GM23248 (cell line): Measurements from ENCODE around the gene RALB. TPM values are rescaled to one million over a fixed set of nuclear protein-coding genes. Genes with fewer than 3 reads are reported as not detected.
A peak's percentile ranks its signal among the peaks of the same experiment; 100 is the strongest.
"Not testable (repeated sequence)": the region's sequence is repeated elsewhere in the genome, so short reads cannot be mapped to it uniquely, and the experiment has no call there.

ENCODE experiments used
- DNase-seq: peaks from one replicate; pipeline ENCODE4 v3.0.0-alpha.2; 2015
- H2AFZ ChIP-seq: fragments of 200-600 bp; sonication (generic); 2 replicates; pipeline ENCODE4 v1.6.1; 2016; ENCODE audit warnings: antibody characterized with exemption
- H3F3A ChIP-seq: fragments of 200-600 bp; sonication (generic); 2 replicates; pipeline ENCODE4 v1.6.1; 2016; ENCODE audit warnings: mild to moderate bottlenecking, antibody characterized with exemption, mixed run types; ENCODE audit not compliant: insufficient read depth
- H3K27ac ChIP-seq: fragments of 200-600 bp; sonication (generic); 2 replicates; pipeline ENCODE4 v1.5.1; 2016; ENCODE audit warnings: mild to moderate bottlenecking
- H3K27me3 ChIP-seq: fragments of 200-600 bp; sonication (generic); replicated peaks from 2 replicates; pipeline ENCODE4 v1.6.1; 2016; ENCODE audit warnings: mild to moderate bottlenecking; ENCODE audit not compliant: insufficient read depth
- H3K36me3 ChIP-seq: fragments of 200-600 bp; sonication (generic); 2 replicates; pipeline ENCODE4 v1.6.1; 2016; ENCODE audit warnings: low read depth, mild to moderate bottlenecking
- H3K4me1 ChIP-seq: fragments of 200-600 bp; sonication (generic); 2 replicates; pipeline ENCODE4 v1.6.1; 2016; ENCODE audit warnings: mild to moderate bottlenecking; ENCODE audit not compliant: insufficient read depth
- H3K4me2 ChIP-seq: fragments of 200-600 bp; sonication (generic); one replicate; pipeline ENCODE4 v1.6.1; 2016; ENCODE audit warnings: mild to moderate bottlenecking; ENCODE audit not compliant: unreplicated experiment
- H3K4me3 ChIP-seq: fragments of 200-600 bp; sonication (generic); 2 replicates; pipeline ENCODE4 v1.5.1; 2016; ENCODE audit warnings: mild to moderate bottlenecking
- H3K79me2 ChIP-seq: fragments of 200-600 bp; sonication (generic); 2 replicates; pipeline ENCODE4 v1.6.1; 2016; ENCODE audit warnings: mild to moderate bottlenecking; ENCODE audit not compliant: insufficient read depth
- H3K9ac ChIP-seq: fragments of 200-600 bp; sonication (generic); 2 replicates; pipeline ENCODE4 v1.6.1; 2016; ENCODE audit warnings: mild to moderate bottlenecking
- H3K9me2 ChIP-seq: fragments of 200-600 bp; sonication (generic); 2 replicates; pipeline ENCODE4 v1.6.1; 2016; ENCODE audit warnings: mixed run types, mild to moderate bottlenecking, moderate library complexity; ENCODE audit not compliant: insufficient read depth
- H3K9me3 ChIP-seq: fragments of 200-600 bp; sonication (generic); one replicate; pipeline ENCODE4 v1.6.1; 2017; ENCODE audit warnings: low read depth
- H4K20me1 ChIP-seq: fragments of 200-600 bp; sonication (generic); 2 replicates; pipeline ENCODE4 v1.6.0; 2016; ENCODE audit not compliant: insufficient read depth
- EZH2 ChIP-seq: fragments of 200-600 bp; sonication (generic); IDR thresholded peaks from 2 replicates; pipeline ENCODE4 v1.6.1; 2018; ENCODE audit warnings: antibody characterized with exemption, mild to moderate bottlenecking; ENCODE audit not compliant: insufficient read depth, poor library complexity, severe bottlenecking
- EZH2phosphoT487 ChIP-seq: fragments of 200-600 bp; sonication (generic); IDR thresholded peaks from 2 replicates; pipeline ENCODE4 v1.6.1; 2018; ENCODE audit warnings: antibody characterized with exemption, moderate library complexity, mild to moderate bottlenecking, low read depth; ENCODE audit not compliant: insufficient read depth
- WGBS, 2 experiments: methylation state at CpG; one replicate each; pipeline ENCODE4 v1.1.6; 2015 to 2017; ENCODE audit warnings: low lambda C conversion rate in 2 of 2, low coverage in 1 of 2; ENCODE audit errors: missing lambda C conversion rate in 2 of 2; 5-methylcytosine and 5-hydroxymethylcytosine counted together
- in situ Hi-C: fragments of 300-500 bp; cut with MboI; formaldehyde crosslinking; loops from 2 replicates; pipeline ENCODE4 v1.15.0; 2020
- polyA plus RNA-seq: library from polyadenylated mRNA; unstranded; fragments of >200 nt; fragmentation: Nextera tagmentation; extraction: Ambion mirVana; gene quantifications from 2 replicates; pipeline ENCODE4 v1.2.1, GENCODE V29; 2016
- total RNA-seq: library from RNA; depleted of rRNA; stranded (reverse); fragments of >200 nt; shearing (Covaris generic); gene quantifications from 2 replicates; pipeline ENCODE4 v1.2.3, GENCODE V29; 2014

RALB gene
- total and polyA plus RNA-seq, 2 experiments from 2014 or later, result 65.7 to 105 TPM

- Histone ChIP-seq H4K20me1 (no peaks in the 10 kb centered on the region), H3K79me2 (no peaks in the 10 kb centered on the region), H3K9me2 (no peaks in the 10 kb centered on the region), H3F3A (no peaks in the 10 kb centered on the region), H3K27ac (no peak overlapping the region), H3K9ac (peak overlapping the region; percentile 75), H2AFZ (peak overlapping the region; percentile 99), H3K9me3 (no peaks in the 10 kb centered on the region), H3K4me1 (0 out of 2 replicates have a peak, but pooled peaks cover 4% of the 10 kb centered on the region), H3K27me3 (no peaks in the 10 kb centered on the region), H3K4me2 (peak overlapping the region; percentile 98), H3K36me3 (no peaks in the 10 kb centered on the region), H3K4me3 (peak overlapping the region; percentile 78)
- in situ Hi-C loops, result no loop called here
- DNase-seq, result peak; percentile 72
- TF ChIP-seq EZH2, result no peak
- no peak for TF ChIP-seq EZH2phosphoT487
- 15 to 22% methylated on average over 15 of the region's 15 CpGs for WGBS, 2 experiments
Measured at GRCh38 chr2:120231974-120232635, 20.5 kb upstream of the RALB start.

GRCh38 chr2:120233292-120233691 lies 19.4 kb upstream of the RALB start:
- Histone ChIP-seq H3F3A (peaks cover 4% of the 10 kb centered on the region), H3K79me2 (no peaks in the 10 kb centered on the region), H3K27me3 (no peaks in the 10 kb centered on the region), H3K36me3 (no peaks in the 10 kb centered on the region), H3K9ac (no peak overlapping the region), H2AFZ (no peak overlapping the region), H3K9me2 (no peaks in the 10 kb centered on the region), H3K4me2 (no peak overlapping the region), H3K27ac (no peak overlapping the region), H3K4me1 (peaks cover 15% of the 10 kb centered on the region), H4K20me1 (no peaks in the 10 kb centered on the region), H3K9me3 (no peaks in the 10 kb centered on the region), H3K4me3 (no peak overlapping the region)
- no peak for DNase-seq
- WGBS, 2 experiments, result 97% methylated on average over 5 of the region's 5 CpGs
- in situ Hi-C loops, result no loop called here
- TF ChIP-seq EZH2phosphoT487 (no peak), EZH2 (no peak)

- H3K36me3 ChIP-seq, H3K4me2 ChIP-seq, H3K27me3 ChIP-seq, H3K27ac ChIP-seq, H3K9me3 ChIP-seq, H4K20me1 ChIP-seq, H3K79me2 ChIP-seq, in situ Hi-C loops, H3K9me2 ChIP-seq, H3K4me3 ChIP-seq, H3K9ac ChIP-seq, H2AFZ ChIP-seq, DNase-seq: not testable (repeated sequence)
- Histone ChIP-seq H3K4me1 (peaks cover 31% of the 10 kb centered on the region), H3F3A (peaks cover 12% of the 10 kb centered on the region)
- WGBS, 2 experiments, result 96 to 97% methylated on average over 2 of the region's 2 CpGs
Measured at GRCh38 chr2:120235158-120235557, 17.5 kb upstream of the RALB start.

GRCh38 chr2:120235681-120236080 lies 17.0 kb upstream of the RALB start:
- in situ Hi-C loops, result no loop called here
- no peak for DNase-seq

More at GRCh38 chr2:120235681-120236080, 17.0 kb upstream of the RALB start:
- Histone ChIP-seq H3K4me3 (no peak overlapping the region), H3K27ac (no peak overlapping the region), H3K9me2 (no peaks in the 10 kb centered on the region), H4K20me1 (no peaks in the 10 kb centered on the region), H3K36me3 (no peaks in the 10 kb centered on the region), H3K9me3 (no peaks in the 10 kb centered on the region), H3K27me3 (no peaks in the 10 kb centered on the region), H3F3A (peaks cover 12% of the 10 kb centered on the region), H3K4me2 (no peak overlapping the region), H3K4me1 (peaks cover 31% of the 10 kb centered on the region), H2AFZ (no peak overlapping the region), H3K79me2 (no peaks in the 10 kb centered on the region), H3K9ac (no peak overlapping the region)
- WGBS, 2 experiments, result 87% methylated on average over 6 of the region's 6 CpGs
- TF ChIP-seq EZH2, result no peak
- TF ChIP-seq EZH2phosphoT487, result no peak
